Stimulated activated naive CD8-positive, alpha-beta T cell treated with anti-CD3 and anti-CD28 coated beads, Interleukin-15, amount 100 ng/mL, for 72 hours (primary cell): ENCODE data around the gene IGSF9B.

Experiments
- ATAC-seq: fragments of 150-1000 bp; cut with Tn5 transposase; 2 replicates; pipeline ENCODE4 v1.10.0; 2021; ENCODE audit warnings: mild to moderate bottlenecking, moderate library complexity
- DNase-seq, 2 donors: peaks; one replicate each; pipeline ENCODE4 v3.0.0; 2021 to 2022
- H3K27ac Mint-ChIP-seq, 2 donors: one replicate each; pipeline ENCODE4 v1.8.0; 2022; ENCODE audit warnings: mild to moderate bottlenecking in 2 of 2, mixed read lengths in 2 of 2, moderate library complexity in 2 of 2
- H3K27me3 Mint-ChIP-seq: one replicate; pipeline ENCODE4 v1.8.0; 2022; ENCODE audit warnings: mixed read lengths
- H3K4me1 Mint-ChIP-seq: one replicate; pipeline ENCODE4 v1.8.0; 2022; ENCODE audit warnings: mild to moderate bottlenecking, mixed read lengths
- H3K4me3 Mint-ChIP-seq, 2 donors: one replicate each; pipeline ENCODE4 v1.8.0; 2022; ENCODE audit warnings: mild to moderate bottlenecking in 2 of 2, mixed read lengths in 2 of 2, moderate library complexity in 1 of 2
- H3K9me3 Mint-ChIP-seq, 2 donors: one replicate each; pipeline ENCODE4 v1.8.0; 2022; ENCODE audit warnings: mixed read lengths in 2 of 2

The IGSF9B gene

DNA sequence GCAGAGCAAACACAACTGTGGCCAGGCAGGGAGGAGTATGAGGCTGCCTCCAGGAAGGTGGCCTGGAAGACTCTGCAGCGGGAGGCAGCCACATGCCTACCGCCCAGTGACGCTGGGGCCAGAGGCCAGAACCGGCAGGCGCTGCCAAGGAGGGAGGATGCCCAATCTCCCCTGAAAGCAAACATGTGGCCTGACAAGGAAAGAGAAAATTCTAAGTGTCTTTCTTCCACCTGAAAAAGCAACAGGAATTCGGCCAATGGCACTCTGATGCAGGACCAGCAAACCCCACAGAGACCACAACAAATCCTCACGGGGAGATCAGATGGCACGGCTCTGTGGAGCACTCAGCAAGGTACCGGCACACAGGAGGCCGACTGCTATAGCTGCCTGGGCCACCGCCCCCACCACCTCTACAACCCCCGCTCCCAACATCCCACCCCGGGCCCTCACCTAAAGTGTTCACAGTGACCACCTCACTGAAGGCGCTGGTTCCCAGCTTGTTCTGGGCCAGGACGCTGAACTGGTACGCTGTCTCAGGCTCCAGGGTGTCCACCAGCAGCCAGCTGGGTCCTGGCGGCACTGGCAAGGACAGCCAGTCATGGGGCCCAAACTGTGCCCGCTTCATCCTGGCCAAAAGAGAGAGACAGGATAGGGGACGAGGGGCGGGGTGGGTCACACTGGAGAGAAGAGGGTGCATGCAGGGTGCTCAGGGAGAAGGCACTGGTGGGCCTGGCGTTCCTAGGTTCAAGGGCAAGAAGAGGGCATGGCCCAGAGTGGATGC, 30.1 kb downstream of the IGSF9B start:
- H3K27ac Mint-ChIP-seq = peak overlapping the region in 1 of 2 donors; percentile 19
- no peak overlapping the region for H3K4me3 Mint-ChIP-seq
- DNase-seq = no peak
- peaks cover 44% of the 10 kb centered on the region for H3K4me1 Mint-ChIP-seq
- H3K9me3 Mint-ChIP-seq = no peaks in the 10 kb centered on the region
- ATAC-seq = no peak
- no peaks in the 10 kb centered on the region for H3K27me3 Mint-ChIP-seq

DNA sequence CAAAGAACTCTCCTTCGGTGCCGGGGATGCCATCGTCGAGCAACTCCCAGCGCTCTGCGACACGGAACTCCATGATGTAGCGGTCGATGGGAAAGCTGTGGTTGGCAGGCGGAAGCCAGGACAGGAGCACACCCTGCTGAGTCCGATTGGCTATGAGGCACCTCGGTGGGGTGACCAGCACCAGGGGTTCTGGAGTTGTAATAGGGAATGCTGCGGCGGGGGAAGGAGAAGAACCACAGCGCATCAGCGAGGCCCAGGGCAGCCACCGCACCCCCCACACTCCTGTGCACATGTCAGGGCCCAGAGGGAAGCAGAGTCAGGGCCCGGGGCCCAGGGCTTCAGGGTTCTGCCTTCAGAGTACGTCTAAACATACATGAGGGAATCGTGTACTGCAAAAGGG, 31.0 kb downstream of the IGSF9B start:
- Mint-ChIP-seq H3K4me1 (peaks cover 43% of the 10 kb centered on the region), H3K27ac (no peak overlapping the region), H3K4me3 (no peak overlapping the region), H3K27me3 (no peaks in the 10 kb centered on the region), H3K9me3 (no peaks in the 10 kb centered on the region)
- ATAC-seq (no peak), DNase-seq (no peak)

DNA sequence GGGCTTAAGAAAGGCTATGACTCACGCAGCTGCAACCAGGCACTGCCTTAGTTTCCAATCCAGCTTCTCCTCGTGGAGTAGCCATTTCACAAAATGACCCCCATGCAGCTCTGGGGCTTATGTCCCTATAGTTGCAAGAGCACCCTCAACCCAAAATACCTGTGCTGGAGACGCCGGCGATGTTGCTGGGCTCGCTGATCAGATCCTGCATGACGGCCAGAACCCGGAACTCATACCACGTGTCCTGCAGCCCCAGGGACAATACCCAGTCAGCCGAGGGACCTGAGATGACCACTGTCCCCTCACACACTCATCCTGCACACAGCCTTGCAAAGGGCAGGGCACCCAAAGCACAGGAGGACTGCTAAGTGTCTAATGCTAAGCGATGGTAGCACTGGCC, 32.1 kb downstream of the IGSF9B start:
- no peaks in the 10 kb centered on the region for H3K9me3 Mint-ChIP-seq
- DNase-seq (no peak), ATAC-seq (no peak)
- H3K27me3 Mint-ChIP-seq = no peaks in the 10 kb centered on the region
- H3K4me3 Mint-ChIP-seq = no peak overlapping the region
- peaks cover 36% of the 10 kb centered on the region for H3K4me1 Mint-ChIP-seq
- no peak overlapping the region for H3K27ac Mint-ChIP-seq

DNA sequence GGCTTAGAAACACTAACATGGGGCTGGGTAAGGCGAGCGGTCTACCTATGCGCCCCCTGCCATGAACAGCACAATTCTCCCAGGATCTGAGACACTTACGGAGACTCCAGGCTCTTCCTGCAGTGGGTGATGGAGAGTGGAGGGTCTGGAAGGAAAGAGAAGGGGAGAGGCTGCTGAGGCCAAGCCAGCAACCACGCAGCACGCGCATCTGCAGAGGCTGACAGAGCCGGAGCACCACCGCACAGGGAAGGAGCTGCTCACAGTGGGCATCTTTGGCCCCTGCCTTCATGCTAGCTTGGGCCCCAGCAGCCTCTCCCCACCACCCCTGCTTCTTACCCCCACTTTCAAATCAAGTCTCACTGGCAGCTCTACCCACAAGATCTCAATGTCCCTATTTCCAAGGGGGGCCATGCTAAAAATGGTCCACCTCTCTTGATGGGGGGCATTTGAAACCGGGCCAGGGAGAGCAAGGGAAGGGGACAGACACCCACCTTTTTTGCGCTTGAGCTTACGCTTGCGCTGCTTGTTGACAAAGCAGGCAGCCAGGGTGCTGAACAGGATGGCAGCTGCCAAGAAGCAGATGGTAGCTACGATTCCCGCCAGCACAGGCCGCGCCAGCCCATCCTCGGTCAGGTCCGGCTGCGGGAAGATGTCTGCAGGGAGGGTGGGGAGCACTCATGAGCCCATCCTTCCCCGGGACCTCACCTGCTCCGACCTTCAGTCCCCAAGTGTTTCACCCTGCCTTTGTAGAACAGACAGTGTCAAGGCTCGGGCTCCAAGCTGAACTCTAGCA, 34.5 kb downstream of the IGSF9B start:
- H3K27ac Mint-ChIP-seq = no peak overlapping the region

DNA sequence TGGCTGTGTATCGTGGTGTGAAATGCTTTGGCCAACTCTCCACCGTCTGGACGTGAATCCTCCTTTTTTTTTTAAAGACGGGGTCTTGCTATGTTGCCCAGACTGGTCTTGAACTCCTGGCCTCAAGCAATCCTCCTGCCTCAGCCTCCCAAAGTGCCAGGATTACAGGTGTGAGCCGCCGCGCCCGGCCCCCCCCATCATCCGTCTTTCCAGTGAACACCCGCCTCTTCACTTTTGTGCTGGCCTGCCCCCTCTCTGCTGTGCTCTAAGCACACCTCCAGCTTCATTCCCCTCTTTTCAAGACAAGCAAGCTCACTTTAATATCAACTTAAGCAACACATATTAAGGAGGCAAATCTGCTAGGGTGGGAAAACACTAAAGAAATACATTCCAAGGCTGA, 35.3 kb downstream of the IGSF9B start:
- ATAC-seq = no peak
- H3K9me3 Mint-ChIP-seq = no peaks in the 10 kb centered on the region
- DNase-seq = no peak
- H3K27me3 Mint-ChIP-seq = no peaks in the 10 kb centered on the region
- no peak overlapping the region for H3K27ac Mint-ChIP-seq
- H3K4me3 Mint-ChIP-seq = no peak overlapping the region
- peaks cover 34% of the 10 kb centered on the region for H3K4me1 Mint-ChIP-seq

More for the DNA sequence above, 34.5 kb downstream of the IGSF9B start:
- no peak for DNase-seq
- peaks cover 36% of the 10 kb centered on the region for H3K4me1 Mint-ChIP-seq
- H3K4me3 Mint-ChIP-seq = no peak overlapping the region
- H3K27me3 Mint-ChIP-seq = no peaks in the 10 kb centered on the region
- ATAC-seq = no peak
- no peaks in the 10 kb centered on the region for H3K9me3 Mint-ChIP-seq

DNA sequence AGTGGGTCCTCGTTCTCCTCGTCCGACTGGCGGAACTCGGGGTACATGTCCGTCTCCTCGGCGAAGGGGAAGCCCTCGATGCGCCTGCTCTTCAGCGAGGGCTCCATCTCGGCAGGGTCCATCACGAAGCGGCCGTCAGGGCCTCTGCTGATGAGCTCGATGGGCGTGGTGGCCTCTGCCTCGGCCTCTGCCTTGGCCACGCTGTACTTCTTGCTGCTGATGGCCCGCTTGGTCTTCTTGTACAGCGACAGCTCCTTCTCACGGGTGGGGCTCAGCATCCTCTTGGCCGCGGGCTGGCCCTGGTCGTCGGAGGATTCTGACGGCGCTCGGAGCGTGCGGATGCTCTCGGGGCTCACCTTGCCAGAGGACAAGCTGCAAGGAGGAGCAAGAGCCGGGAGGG, 35.7 kb downstream of the IGSF9B start:
- Mint-ChIP-seq H3K27me3 (no peaks in the 10 kb centered on the region), H3K27ac (no peak overlapping the region), H3K9me3 (no peaks in the 10 kb centered on the region), H3K4me3 (no peak overlapping the region), H3K4me1 (peaks cover 34% of the 10 kb centered on the region)
- ATAC-seq = no peak
- no peak for DNase-seq

DNA sequence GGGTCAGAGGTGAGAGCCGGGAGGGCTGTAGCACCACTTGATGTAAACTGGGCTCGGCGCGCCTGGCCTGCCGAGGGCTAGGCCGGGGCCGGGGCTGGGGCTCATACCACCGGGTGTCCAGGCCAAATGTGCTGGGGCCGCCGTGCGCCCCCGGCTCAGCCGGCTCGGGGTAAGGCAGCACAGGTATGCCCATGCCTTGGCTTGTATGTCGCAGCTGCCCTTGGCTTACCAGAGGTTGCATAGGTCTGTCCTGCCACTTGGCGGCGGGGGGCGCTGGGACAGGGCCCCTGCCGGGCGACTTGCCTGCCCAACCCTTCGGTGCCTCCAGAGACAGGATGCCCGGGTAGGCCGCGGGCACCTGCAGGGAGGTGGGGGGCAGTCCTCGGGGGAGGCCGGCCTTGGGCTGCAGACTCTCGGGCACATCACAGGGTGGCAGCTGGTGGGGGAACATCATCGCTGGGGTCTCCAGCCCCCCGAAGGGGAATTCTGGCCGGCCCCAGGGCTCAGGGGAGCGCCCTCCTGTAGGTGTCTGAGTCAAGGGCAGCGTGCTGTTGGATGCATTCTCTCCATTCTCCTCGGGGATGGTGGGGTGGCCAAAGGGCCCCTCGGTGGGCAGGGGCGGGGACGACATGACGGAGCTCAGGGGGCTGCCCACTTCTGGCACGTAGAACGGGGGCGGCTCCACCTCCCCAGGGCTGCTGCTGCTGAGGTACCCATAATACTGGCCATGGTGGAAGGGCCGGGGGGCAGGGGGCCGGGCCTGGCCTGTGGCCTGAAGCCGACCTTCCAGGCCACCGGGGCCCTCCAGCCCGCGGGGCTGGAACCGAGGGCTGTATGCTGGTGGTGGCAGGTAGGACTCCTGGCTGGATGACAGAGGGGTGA, 36.4 kb downstream of the IGSF9B start:
- peaks cover 34% of the 10 kb centered on the region for H3K4me1 Mint-ChIP-seq
- peak overlapping the region in 1 of 2 donors; percentile 24 for H3K4me3 Mint-ChIP-seq
- ATAC-seq = peak; percentile 39
- no peaks in the 10 kb centered on the region for H3K9me3 Mint-ChIP-seq
- no peak overlapping the region for H3K27ac Mint-ChIP-seq
- no peaks in the 10 kb centered on the region for H3K27me3 Mint-ChIP-seq
- no peak for DNase-seq

DNA sequence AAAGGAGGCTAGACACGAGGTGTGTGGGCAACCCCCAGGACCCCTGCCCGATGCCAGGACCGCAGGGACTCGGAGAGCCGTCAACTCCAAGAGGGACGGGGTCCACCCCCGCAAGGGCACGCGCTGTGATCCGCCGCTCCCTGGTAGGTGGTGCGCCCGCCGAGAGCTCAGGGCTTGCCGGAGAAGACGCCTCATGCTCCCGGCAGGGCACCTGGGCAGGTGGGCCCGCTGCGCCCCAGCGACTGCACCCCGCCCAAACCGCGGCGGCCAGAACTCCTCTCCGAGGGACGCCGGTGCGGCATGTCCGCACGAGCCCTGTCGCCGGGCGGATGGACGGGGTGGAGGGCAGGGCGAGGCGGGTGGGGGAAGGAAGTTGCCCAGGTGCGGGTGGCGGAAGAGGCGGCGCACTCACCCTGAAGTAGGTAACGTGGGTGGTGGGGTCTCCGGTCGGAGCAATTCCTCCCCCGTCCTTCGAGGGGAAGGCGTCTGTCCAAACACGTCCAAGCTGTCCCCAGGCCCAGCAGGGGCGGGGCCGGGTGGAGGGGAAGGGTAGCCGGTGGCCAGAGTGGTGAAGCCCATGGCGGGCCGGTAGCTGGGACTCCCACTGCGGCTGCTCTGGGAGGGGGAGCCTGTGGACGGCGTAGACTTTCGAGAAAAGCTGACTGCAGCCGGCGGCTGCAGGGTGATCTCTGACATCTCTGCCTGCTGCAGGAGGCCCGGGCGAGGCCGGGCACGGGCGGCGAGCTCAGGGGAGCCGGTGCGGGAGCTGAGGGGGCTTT, 37.2 kb downstream of the IGSF9B start:
- ATAC-seq = peak; percentile 37
- no peaks in the 10 kb centered on the region for H3K27me3 Mint-ChIP-seq
- no peak for DNase-seq
- H3K4me1 Mint-ChIP-seq = peaks cover 29% of the 10 kb centered on the region
- H3K9me3 Mint-ChIP-seq = no peaks in the 10 kb centered on the region
- peak overlapping the region; percentile 32 to 58 for H3K4me3 Mint-ChIP-seq
- peak overlapping the region in 1 of 2 donors; percentile 54 for H3K27ac Mint-ChIP-seq

DNA sequence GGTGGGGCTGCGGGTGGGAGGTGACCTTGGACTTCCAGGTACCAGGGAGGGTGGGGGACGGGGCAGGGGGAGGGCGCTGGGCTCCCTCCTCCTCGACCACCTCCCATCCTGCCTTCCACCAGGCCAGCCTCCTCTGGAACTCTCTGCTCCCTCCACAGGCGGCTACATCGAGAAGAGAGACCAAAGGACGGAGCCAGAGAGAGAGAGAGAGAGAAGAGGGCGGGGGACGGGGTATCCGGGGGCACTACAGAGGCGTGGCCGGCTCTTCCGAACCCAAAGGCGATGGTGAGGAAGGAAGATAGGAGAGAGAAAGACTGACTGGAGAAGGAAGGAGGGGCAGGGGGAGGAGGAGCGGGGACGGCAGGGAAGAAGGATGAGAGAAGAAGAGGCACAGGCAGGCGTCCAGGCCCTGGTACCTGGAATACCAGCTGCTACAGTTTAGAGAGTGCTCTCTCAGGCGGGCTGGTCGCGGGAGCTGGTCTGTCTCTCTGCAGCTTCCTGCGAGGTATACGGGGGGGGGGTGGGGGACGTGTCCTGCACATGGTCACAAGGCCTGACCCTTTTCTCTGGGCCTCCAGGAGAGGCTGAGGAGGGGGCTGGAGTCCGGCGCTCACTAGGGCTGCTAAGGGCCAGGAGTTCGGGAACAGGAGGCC, 38.0 kb downstream of the IGSF9B start:
- H3K4me3 Mint-ChIP-seq = peak overlapping the region; percentile 32 to 81
- peak; percentile 43 for ATAC-seq
- peaks cover 28% of the 10 kb centered on the region for H3K4me1 Mint-ChIP-seq
- DNase-seq = no peak
- H3K27me3 Mint-ChIP-seq = no peaks in the 10 kb centered on the region
- peak overlapping the region in 1 of 2 donors; percentile 54 for H3K27ac Mint-ChIP-seq
- no peaks in the 10 kb centered on the region for H3K9me3 Mint-ChIP-seq

DNA sequence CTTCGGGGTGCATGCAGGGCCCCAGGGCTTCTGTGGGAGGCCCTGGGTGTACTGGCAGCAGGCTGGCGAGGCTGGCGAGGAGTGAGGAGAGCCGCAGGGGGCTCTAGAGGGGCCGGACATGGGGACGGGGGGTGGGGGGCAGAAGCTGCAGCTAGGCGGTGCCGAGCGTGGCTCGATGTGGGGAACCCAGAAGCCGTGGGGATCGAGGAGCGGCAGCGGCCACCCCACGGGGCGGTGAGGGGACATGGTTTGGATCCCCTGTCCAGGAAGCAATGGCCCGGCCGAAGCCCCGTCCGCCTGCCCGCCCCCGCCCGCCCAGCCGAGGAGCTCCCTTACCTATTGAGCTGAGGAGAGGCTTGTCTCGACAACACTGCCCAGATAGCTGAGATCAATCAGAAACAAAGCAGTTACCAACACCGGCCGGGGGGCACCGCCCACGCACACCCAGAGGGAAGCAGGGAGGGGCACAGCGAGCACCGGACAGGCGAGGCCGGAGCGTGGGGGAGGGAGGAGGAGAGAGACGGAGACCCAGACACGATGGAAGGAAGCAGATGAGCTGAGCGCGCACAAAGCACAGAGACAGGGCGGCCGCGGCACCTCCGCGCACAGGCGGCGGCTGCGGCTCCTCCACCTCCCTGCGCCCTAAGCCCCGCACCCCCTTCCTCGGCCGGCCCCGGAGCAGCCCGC, 38.7 kb downstream of the IGSF9B start:
- Mint-ChIP-seq H3K27ac (peak overlapping the region in 1 of 2 donors; percentile 7), H3K4me1 (peaks cover 28% of the 10 kb centered on the region), H3K4me3 (peak overlapping the region; percentile 22 to 49), H3K27me3 (no peaks in the 10 kb centered on the region), H3K9me3 (no peaks in the 10 kb centered on the region)
- DNase-seq (no peak), ATAC-seq (peak; percentile 46)

DNA sequence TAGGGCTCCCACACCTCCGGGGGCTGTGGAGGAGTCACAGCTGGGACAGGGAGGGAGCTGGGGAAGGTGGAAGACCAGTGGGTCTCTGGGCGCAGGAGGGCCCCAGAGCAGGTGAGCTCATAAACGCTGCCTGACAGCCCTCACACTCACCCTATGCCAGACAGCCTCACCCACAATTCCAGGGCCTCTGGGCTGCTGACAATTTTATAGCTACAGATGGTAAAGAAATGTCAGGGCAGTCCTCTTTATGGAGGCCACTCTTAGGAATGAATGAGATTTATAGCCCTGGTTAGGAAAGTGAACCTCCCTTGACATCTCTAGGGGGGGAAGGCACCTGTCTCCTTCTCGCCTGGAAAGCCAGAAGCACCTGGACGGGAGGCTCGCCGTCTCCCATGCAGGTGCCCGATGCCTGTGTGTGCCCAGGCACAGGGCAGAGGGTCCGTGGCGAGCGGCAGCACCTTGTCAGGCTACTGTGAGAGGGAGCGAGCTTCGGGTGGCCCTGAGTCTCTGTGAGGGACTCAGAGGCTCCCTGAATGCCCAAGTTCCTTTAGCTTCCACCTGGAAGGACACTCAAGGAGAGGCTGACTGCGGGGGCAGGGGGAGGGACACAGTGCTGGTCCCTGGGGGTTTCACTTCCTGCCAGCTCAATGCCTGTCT, 39.9 kb downstream of the IGSF9B start:
- ATAC-seq (no peak), DNase-seq (no peak)
- H3K4me3 Mint-ChIP-seq = peak overlapping the region in 1 of 2 donors; percentile 24
- H3K27me3 Mint-ChIP-seq = no peaks in the 10 kb centered on the region
- peak overlapping the region in 1 of 2 donors; percentile 48 for H3K27ac Mint-ChIP-seq
- no peaks in the 10 kb centered on the region for H3K9me3 Mint-ChIP-seq
- H3K4me1 Mint-ChIP-seq = peaks cover 28% of the 10 kb centered on the region

DNA sequence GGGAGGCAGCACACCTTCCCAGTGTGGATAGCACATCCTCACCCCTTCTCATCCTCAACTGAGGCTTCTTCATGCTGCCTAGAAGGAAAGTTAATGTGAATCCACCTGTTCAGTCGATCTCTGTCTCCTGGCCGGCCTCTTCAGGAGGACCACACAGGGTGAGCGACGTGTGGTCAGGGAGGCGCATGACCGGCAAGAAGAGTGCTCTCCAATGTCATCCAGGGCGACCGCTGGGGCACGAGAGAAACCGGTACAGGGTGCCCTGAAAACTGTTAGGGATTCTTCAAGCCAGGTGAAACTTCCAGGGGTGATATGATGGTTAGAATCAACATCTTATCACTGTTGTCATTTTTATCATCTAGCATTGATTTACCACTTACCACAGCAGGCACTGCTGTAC, 43.0 kb downstream of the IGSF9B start:
- Mint-ChIP-seq H3K27me3 (no peaks in the 10 kb centered on the region), H3K27ac (no peak overlapping the region), H3K4me3 (no peak overlapping the region), H3K4me1 (peaks cover 15% of the 10 kb centered on the region), H3K9me3 (no peaks in the 10 kb centered on the region)
- no peak for ATAC-seq
- no peak for DNase-seq

DNA sequence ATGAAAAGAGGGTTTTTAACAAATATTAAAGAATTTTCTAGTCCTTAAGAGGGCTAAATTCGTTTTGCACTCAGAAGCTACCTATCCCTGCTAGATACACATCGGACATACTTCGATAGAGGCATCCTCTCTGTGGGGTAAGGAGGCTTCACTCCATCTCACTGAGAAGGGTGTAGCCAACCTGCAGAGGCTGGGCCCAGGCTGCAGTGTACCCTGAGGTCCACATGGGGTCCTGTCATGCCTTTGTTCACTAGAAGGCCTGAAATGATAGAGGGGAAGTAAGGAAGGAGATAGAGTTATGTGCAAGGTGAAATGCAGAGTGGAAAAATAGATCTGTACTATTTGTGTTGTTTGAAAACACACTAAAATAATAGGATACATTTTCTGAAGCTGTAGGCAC, 45.6 kb downstream of the IGSF9B start:
- H3K27ac Mint-ChIP-seq = no peak overlapping the region
- H3K4me3 Mint-ChIP-seq = no peak overlapping the region
- H3K4me1 Mint-ChIP-seq = no peaks in the 10 kb centered on the region

DNA sequence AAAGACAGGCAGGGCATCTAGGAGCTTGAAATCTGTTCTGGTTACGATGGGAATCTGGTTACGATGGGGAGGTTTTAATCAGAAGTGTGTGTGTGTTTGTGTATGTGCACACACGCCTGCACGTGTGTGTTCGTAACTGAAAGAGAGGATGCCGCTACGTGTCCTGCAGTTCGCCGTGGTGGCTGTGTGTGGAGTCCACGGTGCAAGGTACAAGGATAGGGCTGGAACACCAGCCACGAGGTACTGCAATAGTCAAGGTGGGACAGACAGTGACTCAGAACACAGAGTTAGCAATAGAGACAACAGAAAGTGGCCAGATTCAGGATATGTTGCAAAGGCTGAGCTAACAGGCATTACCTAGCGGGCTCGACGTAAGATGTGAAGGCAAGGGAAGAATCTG, 46.7 kb downstream of the IGSF9B start:
- DNase-seq (no peak), ATAC-seq (no peak)
- H3K4me3 Mint-ChIP-seq = no peak overlapping the region
- H3K27ac Mint-ChIP-seq = no peak overlapping the region
- no peaks in the 10 kb centered on the region for H3K27me3 Mint-ChIP-seq
- H3K9me3 Mint-ChIP-seq = no peaks in the 10 kb centered on the region
- no peaks in the 10 kb centered on the region for H3K4me1 Mint-ChIP-seq

More for the DNA sequence above, 45.6 kb downstream of the IGSF9B start:
- Mint-ChIP-seq H3K9me3 (no peaks in the 10 kb centered on the region), H3K27me3 (no peaks in the 10 kb centered on the region)
- ATAC-seq = peak; percentile 66
- DNase-seq = no peak
